GM06990 (cell line): ENCODE results near the gene ZBTB18.

Source experiments
- DNase-seq: peaks from one replicate; pipeline ENCODE4 v3.0.0-alpha.2; 2011; ENCODE audit not compliant: insufficient read length; ENCODE audit errors: extremely low read depth
- H3K27me3 ChIP-seq: replicated peaks from 2 replicates; pipeline ENCODE4 v1.6.0; 2011; ENCODE audit warnings: low read length; ENCODE audit not compliant: control insufficient read depth, insufficient read depth
- H3K36me3 ChIP-seq: 2 replicates; pipeline ENCODE4 v1.5.1; 2011; ENCODE audit warnings: low read length; ENCODE audit not compliant: control insufficient read depth, insufficient read depth
- H3K4me3 ChIP-seq: replicated peaks from 2 replicates; pipeline ENCODE4 v1.5.1; 2011; ENCODE audit warnings: low read depth, mild to moderate bottlenecking, control low read depth, low read length
- TF ChIP-seq, protein P1 (sequence below): IDR thresholded peaks from 2 replicates; pipeline ENCODE4 v1.5.1; 2011; ENCODE audit warnings: low read length, control low read depth, mild to moderate bottlenecking, inconsistent platforms; ENCODE audit not compliant: insufficient read depth, poor library complexity, severe bottlenecking

The ZBTB18 gene

GRCh38 chr1:244050835-244051444, at the start of gene ZBTB18:
Gene ZBTB18, plus strand, starts transcription at chr1:244051283. Its CDS starts 149 bp downstream, at chr1:244051432.
- DNase-seq = no peak
- TF ChIP-seq, protein P1, sequence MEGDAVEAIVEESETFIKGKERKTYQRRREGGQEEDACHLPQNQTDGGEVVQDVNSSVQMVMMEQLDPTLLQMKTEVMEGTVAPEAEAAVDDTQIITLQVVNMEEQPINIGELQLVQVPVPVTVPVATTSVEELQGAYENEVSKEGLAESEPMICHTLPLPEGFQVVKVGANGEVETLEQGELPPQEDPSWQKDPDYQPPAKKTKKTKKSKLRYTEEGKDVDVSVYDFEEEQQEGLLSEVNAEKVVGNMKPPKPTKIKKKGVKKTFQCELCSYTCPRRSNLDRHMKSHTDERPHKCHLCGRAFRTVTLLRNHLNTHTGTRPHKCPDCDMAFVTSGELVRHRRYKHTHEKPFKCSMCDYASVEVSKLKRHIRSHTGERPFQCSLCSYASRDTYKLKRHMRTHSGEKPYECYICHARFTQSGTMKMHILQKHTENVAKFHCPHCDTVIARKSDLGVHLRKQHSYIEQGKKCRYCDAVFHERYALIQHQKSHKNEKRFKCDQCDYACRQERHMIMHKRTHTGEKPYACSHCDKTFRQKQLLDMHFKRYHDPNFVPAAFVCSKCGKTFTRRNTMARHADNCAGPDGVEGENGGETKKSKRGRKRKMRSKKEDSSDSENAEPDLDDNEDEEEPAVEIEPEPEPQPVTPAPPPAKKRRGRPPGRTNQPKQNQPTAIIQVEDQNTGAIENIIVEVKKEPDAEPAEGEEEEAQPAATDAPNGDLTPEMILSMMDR = no peak
- peak within 1 kb of the TSS; percentile 77 for H3K4me3 ChIP-seq

GRCh38 chr1:244002721-244003120, 48.4 kb upstream of the ZBTB18 start:
- H3K36me3 ChIP-seq = no peaks in the 10 kb centered on the region
- H3K27me3 ChIP-seq = no peaks in the 10 kb centered on the region
- no peak for DNase-seq
- TF ChIP-seq, protein P1 = no peak
- H3K4me3 ChIP-seq = no peak overlapping the region

More at GRCh38 chr1:244050835-244051444, at the start of gene ZBTB18:
- Histone ChIP-seq H3K27me3 (no peaks in the 10 kb centered on the region), H3K36me3 (peaks cover 13% of the 10 kb centered on the region)

DNA sequence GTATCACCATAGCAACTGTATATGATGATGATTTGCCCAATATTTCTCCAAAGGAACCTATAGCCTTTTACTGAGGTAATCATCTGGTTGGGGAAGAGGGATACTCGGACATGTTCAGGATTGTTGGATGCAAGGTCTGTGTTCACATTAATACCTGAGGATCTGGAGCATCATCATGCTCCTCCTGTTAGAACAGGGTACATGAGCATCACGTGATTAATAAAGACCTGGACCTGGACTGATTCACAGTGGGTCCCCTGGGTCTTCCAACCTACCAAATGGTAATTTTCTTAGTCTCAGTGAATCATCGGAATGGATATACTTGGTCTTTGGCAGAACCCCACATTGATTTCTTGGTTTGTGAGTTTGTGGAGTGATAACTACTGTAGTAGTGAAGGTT, 45.6 kb upstream of the ZBTB18 start:
- no peak overlapping the region for H3K4me3 ChIP-seq
- DNase-seq = no peak
- H3K27me3 ChIP-seq = no peaks in the 10 kb centered on the region
- TF ChIP-seq, protein P1 = no peak
- H3K36me3 ChIP-seq = no peaks in the 10 kb centered on the region

- TF ChIP-seq, protein P1 = no peak
- H3K36me3 ChIP-seq = no peaks in the 10 kb centered on the region
- DNase-seq = no peak
- H3K27me3 ChIP-seq = no peaks in the 10 kb centered on the region
- H3K4me3 ChIP-seq = no peak overlapping the region
These were observed 44.6 kb upstream of the ZBTB18 start for GRCh38 chr1:244006381-244006901.

GRCh38 chr1:244006961-244007360, 44.1 kb upstream of the ZBTB18 start:
- H3K4me3 ChIP-seq = no peak overlapping the region
- TF ChIP-seq, protein P1 = no peak
- no peak for DNase-seq
- no peaks in the 10 kb centered on the region for H3K27me3 ChIP-seq
- no peaks in the 10 kb centered on the region for H3K36me3 ChIP-seq
